HG03442 (cell line): Measurements from ENCODE around the gene PCSK9.

Source experiments
- ATAC-seq: cut with Tn5 transposase; IDR thresholded peaks from one replicate; pipeline ENCODE4 v1.9.1; 2021; ENCODE audit warnings: mild to moderate bottlenecking, moderate library complexity; ENCODE audit not compliant: unreplicated experiment

PCSK9 gene

GRCh38 chr1:55057270-55057955 is 18.1 kb downstream of the PCSK9 start:
- no peak for ATAC-seq

- no peak for ATAC-seq
Observed at GRCh38 chr1:55057956-55058298, 18.6 kb downstream of the PCSK9 start.

GRCh38 chr1:55059302-55060132 is 20.2 kb downstream of the PCSK9 start:
- no peak for ATAC-seq

- ATAC-seq, result peak; percentile 63
Observed at GRCh38 chr1:55060133-55060999, 21.0 kb downstream of the PCSK9 start.

- no peak for ATAC-seq
Observed at GRCh38 chr1:55061000-55061705, 21.8 kb downstream of the PCSK9 start.

- ATAC-seq, result no peak
Observed at GRCh38 chr1:55061706-55062321, 22.5 kb downstream of the PCSK9 start.

- no peak for ATAC-seq
Observed at GRCh38 chr1:55062801-55063576, 23.6 kb downstream of the PCSK9 start.

- ATAC-seq, result no peak
Observed at GRCh38 chr1:55063577-55063942, 24.2 kb downstream of the PCSK9 start.

- ATAC-seq, result no peak
Observed at GRCh38 chr1:55064071-55064581, 24.8 kb downstream of the PCSK9 start.

- ATAC-seq, result no peak
Observed at GRCh38 chr1:55064861-55065263, 25.5 kb downstream of the PCSK9 start.

GRCh38 chr1:55065648-55066047 is 26.3 kb downstream of the PCSK9 start:
- ATAC-seq, result no peak

- ATAC-seq, result no peak
Observed at GRCh38 chr1:55067022-55067778, 27.9 kb downstream of the PCSK9 start.

GRCh38 chr1:55067914-55068313 is 28.6 kb downstream of the PCSK9 start:
- no peak for ATAC-seq

- no peak for ATAC-seq
Observed at GRCh38 chr1:55068638-55069037, 29.3 kb downstream of the PCSK9 start.

GRCh38 chr1:55069280-55069679 is 29.9 kb downstream of the PCSK9 start:
- ATAC-seq, result no peak

GRCh38 chr1:55070293-55071164 is 31.2 kb downstream of the PCSK9 start:
- no peak for ATAC-seq

- no peak for ATAC-seq
Observed at GRCh38 chr1:55071477-55071876, 32.1 kb downstream of the PCSK9 start.
